NCI-H2171 (cell line): ENCODE measurements around the gene GPR155.
"Not testable (repeated sequence)": the region's sequence is repeated elsewhere in the genome, so short reads cannot be mapped to it uniquely, and the experiment has no call there.

Source experiments
- DNase-seq: peaks from one replicate; lab custom pipeline; 2025; lab: John Stamatoyannopoulos, UW

Gene GPR155

DNA sequence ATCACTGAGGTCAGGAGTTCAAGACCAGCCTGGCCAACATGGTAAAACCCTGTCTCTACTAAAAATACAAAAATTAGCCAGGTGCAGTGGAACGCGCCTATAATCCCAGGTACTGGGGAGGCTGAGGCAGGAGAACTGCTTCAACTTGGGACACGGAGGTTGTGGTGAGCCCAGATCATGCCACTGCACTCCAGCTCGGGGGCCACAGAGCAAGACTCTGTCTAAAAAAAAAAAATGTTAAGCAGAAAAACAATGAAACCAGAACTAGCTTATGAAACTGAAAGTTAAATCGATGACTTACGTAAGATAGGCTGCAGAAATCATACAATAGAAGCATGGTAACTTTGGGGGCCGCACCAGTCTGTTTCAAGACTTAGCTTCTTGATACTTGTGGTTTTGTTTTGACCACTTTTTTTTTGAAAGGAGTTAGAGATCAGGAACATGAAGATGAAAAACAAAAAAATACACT is 6.2 kb upstream of the GPR155 start:
- no peak for DNase-seq

DNA sequence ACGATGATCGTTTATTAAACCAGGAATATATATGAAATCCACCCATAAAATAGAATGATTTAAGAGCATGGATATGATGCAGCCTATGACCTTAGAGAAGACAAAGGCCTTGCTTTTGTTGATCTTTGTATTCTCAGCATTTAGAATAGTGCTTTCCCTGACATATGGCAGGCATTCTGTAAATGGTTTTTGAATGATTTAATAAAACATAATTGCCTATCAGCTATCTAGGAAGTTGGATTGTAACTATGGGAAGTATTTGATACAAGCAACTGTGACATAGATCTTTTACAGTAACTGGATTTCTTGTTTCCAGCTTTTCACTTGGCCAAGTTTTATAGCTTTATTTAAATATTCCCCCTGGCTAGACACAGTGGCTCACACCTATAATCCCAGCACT is 5.1 kb upstream of the GPR155 start:
- no peak for DNase-seq

DNA sequence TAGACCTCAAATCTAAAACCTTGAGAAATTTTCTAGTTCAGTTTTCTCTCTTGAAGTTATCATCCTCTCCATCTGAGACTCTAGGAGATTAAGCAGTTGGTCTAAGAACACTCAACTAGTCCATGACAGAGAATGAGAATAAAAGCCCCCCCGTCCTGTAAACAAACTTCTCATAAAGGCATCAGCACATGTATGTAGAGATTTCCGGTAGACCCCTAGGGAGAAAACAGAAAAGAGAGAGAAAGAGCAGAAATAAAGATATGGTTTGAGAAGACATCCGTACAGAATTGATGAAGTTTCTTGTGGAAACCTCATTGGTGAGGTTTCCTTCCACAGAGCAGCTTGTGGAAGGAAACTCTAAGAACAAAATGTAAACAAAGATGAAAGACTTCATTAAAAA is 3.2 kb upstream of the GPR155 start:
- DNase-seq = no peak

DNA sequence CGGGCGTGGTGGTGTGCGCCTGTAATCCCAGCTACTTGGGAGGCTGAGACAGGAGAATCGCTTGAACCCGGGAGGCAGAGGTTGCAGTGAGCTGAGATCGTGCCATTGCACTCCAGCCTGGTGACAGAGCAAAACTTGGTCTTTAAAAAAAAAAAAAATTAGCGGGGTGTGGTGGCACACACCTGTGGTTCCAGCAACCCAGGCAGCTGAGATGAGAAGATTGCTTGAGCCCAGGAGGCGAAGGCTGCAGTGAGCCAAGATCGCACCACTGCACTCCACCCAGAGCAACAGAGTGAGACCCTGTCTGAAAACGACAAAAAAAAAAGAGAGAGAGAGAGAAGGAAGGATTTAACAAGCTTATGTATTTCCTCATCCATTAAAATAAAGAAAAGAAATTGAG is 2.7 kb upstream of the GPR155 start:
- not testable (repeated sequence) for DNase-seq

- no peak for DNase-seq
Observed at GRCh38 chr2:174487820-174488162, 962 bp upstream of the GPR155 start.

- DNase-seq = peak; percentile 99
Observed at GRCh38 chr2:174487108-174487819, 435 bp upstream of the GPR155 start.

DNA sequence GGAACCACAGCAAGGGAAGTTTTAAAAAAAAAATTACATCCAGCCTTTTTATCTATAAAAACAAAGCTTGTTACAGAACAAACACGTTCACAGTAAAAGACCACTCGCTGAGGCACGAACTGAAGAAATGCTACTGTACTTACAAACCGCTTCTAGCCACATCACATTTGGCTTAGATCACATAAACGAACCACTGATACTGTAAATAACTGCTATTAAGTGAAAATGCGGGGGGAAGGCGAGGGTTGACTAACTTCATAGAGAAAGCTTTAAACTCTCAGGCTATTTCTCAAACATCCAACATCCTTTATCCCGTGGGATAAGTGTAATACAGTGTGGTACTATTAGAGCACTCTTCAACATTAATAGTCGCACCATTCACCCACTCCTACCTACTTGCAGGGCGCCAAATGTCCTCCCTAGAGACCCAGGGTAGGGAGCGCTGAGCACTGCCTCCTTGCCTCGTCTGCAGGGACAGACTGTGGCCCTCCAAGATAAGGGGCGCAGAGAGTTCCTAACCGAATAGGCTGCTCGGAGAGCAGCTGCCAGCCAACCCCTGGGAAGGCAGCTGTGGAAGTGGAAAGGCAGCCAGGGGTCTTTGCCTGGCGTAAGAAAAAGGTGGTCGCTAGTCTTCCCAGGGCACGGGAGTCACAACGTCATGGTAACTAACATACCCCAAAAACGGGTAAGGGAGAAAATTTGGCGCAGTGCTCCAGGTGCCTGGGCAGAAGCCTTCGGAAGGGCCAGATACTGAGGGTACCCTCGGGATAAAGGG is 854 bp downstream of the GPR155 start:
- peak; percentile 74 for DNase-seq

- DNase-seq = not testable (repeated sequence)
Observed at GRCh38 chr2:174485045-174485444, 1.8 kb downstream of the GPR155 start.

GRCh38 chr2:174484573-174484972 is 2.3 kb downstream of the GPR155 start:
- no peak for DNase-seq

DNA sequence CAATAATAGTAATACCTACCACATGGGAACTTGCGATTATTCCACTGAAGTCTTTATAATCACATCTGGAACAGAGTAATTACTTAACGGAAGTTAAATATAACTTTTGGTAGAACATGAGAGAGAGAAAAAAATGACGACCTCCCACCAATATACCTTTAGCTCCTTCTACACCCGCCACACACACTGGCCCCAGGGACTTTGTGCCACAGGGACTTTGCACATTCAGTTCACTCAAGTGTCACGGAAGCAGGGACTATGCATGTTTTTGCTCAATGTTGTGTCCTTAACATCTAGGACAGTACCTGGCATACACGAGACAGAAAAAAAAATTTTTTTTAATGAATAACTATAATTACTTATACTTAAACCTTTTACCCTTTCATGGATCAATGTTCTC is 4.0 kb downstream of the GPR155 start:
- DNase-seq = no peak

GRCh38 chr2:174477759-174478158 is 9.1 kb downstream of the GPR155 start:
- DNase-seq = no peak

DNA sequence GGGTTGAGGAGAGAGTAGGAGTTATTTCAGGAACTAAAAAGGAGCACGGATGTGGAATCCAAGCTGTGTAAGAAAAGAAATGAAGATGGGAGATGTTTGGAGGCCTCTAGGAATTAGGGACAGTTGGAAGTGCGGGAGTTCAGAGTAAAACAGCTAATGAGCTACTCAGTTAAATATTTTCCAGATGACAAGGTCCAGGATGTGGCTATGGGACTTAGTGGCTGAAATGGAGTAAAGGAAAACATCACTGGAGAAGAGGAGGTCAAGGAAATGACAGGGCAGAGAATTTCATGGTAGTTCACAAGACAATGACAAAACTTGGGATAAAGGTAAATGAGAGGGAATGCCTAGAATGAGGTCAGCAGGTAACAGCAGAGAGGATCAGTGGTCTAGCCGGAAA is 13.0 kb downstream of the GPR155 start:
- no peak for DNase-seq

DNA sequence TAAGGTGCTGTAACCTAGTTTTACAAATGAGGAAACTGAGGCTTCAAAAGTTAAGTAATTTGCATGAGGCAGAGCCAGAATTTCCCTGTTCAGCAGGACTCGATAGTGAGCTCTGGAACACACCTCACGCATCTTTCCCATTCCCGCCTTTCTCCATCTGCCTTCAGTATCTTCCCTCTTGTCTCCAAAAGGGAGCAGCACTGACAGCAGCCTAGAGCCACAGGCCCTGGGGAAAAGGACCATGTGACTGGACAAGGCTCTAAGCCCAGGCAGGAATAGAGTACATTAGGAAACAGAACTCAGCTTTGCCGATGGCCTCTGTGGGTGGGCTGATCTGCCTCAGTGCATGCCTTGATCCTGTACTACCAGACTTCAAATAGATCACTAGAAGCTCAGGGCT is 21.5 kb downstream of the GPR155 start:
- DNase-seq = no peak

- DNase-seq = no peak
Observed at GRCh38 chr2:174461221-174461620, 25.6 kb downstream of the GPR155 start.

GRCh38 chr2:174454566-174454965 is 32.3 kb downstream of the GPR155 start:
- DNase-seq = no peak

DNA sequence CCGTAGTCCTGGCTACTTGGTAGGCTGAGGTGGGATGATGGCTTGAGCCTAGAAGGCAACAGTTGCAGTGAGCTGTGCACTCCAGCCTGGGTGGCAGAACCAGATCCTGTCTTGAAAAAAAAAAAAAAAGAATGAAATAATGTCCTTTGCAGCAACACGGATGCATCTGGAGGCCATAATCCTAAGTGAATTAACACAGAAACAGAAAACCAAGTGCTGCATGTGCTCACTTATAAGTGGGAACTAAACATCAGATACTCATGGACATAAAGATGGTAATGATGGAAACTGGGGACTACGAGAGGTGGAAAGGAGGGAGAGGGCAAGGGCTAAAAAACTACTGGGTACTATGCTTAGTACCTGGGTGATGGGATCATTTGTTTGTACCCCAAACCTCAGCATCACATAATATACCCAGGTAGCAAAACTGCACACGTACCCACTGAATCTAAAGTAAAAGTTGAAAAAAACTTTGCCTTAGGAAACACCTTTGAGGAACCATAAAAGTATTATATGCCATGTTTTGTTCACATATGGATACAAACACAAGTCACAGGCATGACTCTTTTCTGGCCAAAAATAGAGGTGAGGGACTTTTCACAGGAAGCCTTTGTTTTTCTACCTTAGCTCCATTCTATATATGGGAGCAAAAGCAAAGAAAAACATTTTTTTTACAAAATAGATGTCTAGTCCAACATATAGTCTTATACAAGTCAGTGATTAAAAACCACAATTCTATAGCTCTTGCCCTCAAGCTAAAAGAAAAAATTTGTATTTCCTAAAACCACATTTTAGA is 36.6 kb downstream of the GPR155 start:
- no peak for DNase-seq

GRCh38 chr2:174449033-174449432 is 37.8 kb downstream of the GPR155 start:
- DNase-seq = peak; percentile 41

DNA sequence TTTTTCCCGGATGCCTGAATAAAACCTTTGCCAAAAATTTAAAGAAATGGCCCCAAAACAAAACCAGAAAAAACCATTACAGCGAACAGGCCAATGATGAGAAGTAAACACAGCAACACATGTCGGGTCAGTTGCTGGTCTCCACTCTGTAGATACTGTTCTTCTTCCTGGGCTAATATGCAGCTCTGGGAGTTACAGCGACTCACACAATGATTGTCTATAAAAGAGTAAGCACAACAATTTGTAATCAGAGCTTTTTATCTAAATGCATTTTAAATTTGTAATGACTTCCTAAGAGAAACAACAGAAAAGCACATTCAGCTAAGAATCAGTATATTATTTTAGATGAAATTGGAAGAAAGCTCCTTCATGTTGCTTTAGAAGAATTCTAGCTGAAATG is 40.3 kb downstream of the GPR155 start:
- no peak for DNase-seq

DNA sequence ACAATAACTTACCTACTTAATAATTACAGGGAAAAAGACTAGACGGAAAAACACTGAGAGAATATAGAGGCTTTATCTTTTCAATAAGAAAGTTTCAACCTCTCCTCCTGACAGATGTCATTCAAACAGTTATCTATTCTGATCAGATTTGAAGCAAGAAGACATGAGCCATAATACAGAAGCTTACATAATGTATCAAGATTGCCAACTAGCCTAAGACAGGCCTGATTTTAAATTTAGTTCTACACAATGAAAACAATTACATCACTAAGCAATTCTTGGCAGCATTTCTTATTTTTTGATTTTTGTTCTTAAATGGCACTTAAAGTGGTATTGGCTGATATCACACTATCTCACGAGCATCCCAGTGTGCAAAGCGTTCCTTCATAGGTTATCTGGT is 41.6 kb downstream of the GPR155 start:
- DNase-seq = no peak

- DNase-seq = no peak
Observed at GRCh38 chr2:174444761-174445160, 42.1 kb downstream of the GPR155 start.

GRCh38 chr2:174442546-174443510 is 44.0 kb downstream of the GPR155 start:
- DNase-seq = no peak

DNA sequence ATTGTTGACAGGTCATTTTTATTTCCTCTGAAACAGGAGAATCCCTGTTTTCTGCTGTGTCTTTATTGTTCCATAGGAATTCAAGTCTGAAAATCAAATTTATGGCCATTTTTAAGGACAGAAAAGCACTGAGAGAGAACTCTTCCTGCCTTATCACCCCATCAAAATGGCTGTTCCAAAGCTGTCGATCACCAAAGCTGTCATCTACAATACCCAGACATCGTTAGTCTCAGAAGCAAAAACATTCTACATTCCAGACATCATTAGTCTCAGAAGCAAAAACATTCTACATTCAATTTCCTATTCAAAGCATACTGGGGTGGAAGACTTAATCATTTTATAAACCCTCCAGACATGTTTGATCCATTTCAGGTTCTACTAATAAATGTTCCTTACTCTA is 46.9 kb downstream of the GPR155 start:
- no peak for DNase-seq
